Natural killer cell (primary cell): ENCODE data around the gene FRYL. TPM values are rescaled to one million over a fixed set of nuclear protein-coding genes. Genes with fewer than 3 reads are reported as not detected.

Experiments
- ATAC-seq, 3 donors: fragments of 150-1000 bp in 2 of 3; fragments of 200-7000 bp in 1 of 3; cut with Tn5 transposase; 1 replicate in 1 of 3; 2 replicates in 2 of 3; pipeline ENCODE4 v1.10.0; 2021; ENCODE audit warnings: mild to moderate bottlenecking in 2 of 3, moderate library complexity in 2 of 3
- DNase-seq, 2 donors: peaks; one replicate each; pipeline versions ENCODE4 v3.0.0 to v3.0.0-alpha.2; 2013 to 2021; ENCODE audit warnings: mixed read lengths in 1 of 2
- H3K27ac ChIP-seq: one replicate; pipeline ENCODE4 v1.5.1; 2013; ENCODE audit warnings: mild to moderate bottlenecking, low read length
- H3K27me3 ChIP-seq: one replicate; pipeline ENCODE4 v1.6.1; 2013; ENCODE audit warnings: low read length; ENCODE audit not compliant: control insufficient read depth, insufficient read depth
- H3K36me3 ChIP-seq: one replicate; pipeline ENCODE4 v1.6.1; 2013; ENCODE audit warnings: low read length; ENCODE audit not compliant: control insufficient read depth, insufficient read depth
- H3K4me1 ChIP-seq: one replicate; pipeline ENCODE4 v1.6.1; 2013; ENCODE audit warnings: low read length; ENCODE audit not compliant: control insufficient read depth, insufficient read depth
- H3K4me3 ChIP-seq: one replicate; pipeline ENCODE4 v1.5.1; 2013; ENCODE audit warnings: low read length
- H3K9me3 ChIP-seq: one replicate; pipeline ENCODE4 v1.6.1; 2013; ENCODE audit warnings: low read length; ENCODE audit not compliant: control insufficient read depth, insufficient read depth
- H3K27ac Mint-ChIP-seq, 2 donors: one replicate each; pipeline ENCODE4 v1.8.0; 2022; ENCODE audit warnings: mild to moderate bottlenecking in 2 of 2, mixed read lengths in 2 of 2, moderate library complexity in 1 of 2
- H3K27me3 Mint-ChIP-seq, 2 donors: one replicate each; pipeline ENCODE4 v1.8.0; 2022; ENCODE audit warnings: low read depth in 2 of 2, mixed read lengths in 2 of 2
- H3K36me3 Mint-ChIP-seq: one replicate; pipeline ENCODE4 v1.8.0; 2022; ENCODE audit warnings: mixed read lengths
- H3K4me1 Mint-ChIP-seq, 2 donors: one replicate each; pipeline ENCODE4 v1.8.0; 2022; ENCODE audit warnings: mixed read lengths in 2 of 2
- H3K4me3 Mint-ChIP-seq: one replicate; pipeline ENCODE4 v1.8.0; 2022; ENCODE audit warnings: mild to moderate bottlenecking, moderate library complexity, mixed read lengths
- H3K9me3 Mint-ChIP-seq, 2 donors: one replicate each; pipeline ENCODE4 v1.8.0; 2022; ENCODE audit warnings: mixed read lengths in 2 of 2
- WGBS: methylation state at CpG from one replicate; pipeline ENCODE4 v1.1.7; 2013; ENCODE audit warnings: missing lambda C conversion rate; ENCODE audit not compliant: insufficient coverage; 5-methylcytosine and 5-hydroxymethylcytosine counted together
- intact Hi-C: fragments of 100-400 bp; cut with micrococcal nuclease; formaldehyde crosslinking; loops from one replicate; pipeline ENCODE4 v1.14.2; 2022
- total RNA-seq, 4 donors: library from RNA; stranded (reverse); fragments of 120-200 nt in 1 of 4; gene quantifications; one replicate each; pipeline versions ENCODE4 v1.2.3 to v1.2.4, GENCODE V29; 2013 to 2022
- TF ChIP-seq, protein P1 (sequence below): fragments of 200-600 bp; IDR thresholded peaks from one replicate; pipeline ENCODE4 v1.8.0; 2022; ENCODE audit warnings: antibody characterized with exemption

FRYL gene
- total RNA-seq, 3 donors from 2014 or later (not counting 1 experiment from before 2014, with no cell fraction given), result 143 to 181 (median 146) TPM

DNA sequence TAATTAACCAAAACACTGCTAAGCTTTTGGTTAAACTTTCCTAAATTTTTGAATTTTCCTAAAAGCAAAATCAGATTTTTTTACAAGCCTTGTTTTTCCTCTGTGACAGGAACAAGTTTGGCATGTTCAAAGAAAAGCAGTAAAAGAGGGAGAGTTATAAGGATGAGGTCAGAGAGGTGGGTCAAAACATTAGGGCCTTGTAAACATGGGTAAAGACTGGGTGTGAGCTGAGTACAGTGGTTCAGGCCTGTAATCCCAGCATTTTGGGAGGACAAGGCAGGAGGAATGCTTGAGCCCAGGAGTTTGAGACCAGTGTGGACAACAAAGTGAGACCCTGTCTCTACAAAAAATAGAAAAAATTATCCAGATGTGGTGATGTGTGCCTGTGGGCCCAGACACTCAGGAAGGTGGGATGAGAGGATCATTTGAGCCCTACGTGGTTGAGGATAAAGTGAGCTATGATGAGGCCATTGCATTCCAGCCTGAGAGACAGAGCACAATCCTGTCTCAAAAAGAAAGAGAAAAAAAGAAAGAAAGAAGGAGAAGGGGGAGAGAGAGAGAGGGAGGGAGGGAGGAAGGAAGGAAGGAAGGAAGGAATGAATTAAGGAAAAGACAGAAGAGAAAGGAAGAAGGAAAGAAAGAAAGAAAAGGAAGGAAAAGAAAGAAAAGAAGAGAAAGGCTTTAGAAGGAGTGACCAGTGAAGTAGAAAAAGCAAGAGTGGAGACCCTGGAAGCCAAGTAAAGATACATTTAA lies 17.0 kb upstream of the FRYL start:
- H3K27ac ChIP-seq, result no peak overlapping the region
- Mint-ChIP-seq H3K4me3 (no peak overlapping the region), H3K9me3 (no peaks in the 10 kb centered on the region), H3K27me3 (peaks cover 0 to 3% of the 10 kb centered on the region in 2 donors), H3K27ac (no peak overlapping the region), H3K36me3 (no peaks in the 10 kb centered on the region), H3K4me1 (no peaks in the 10 kb centered on the region)
- DNase-seq, result no peak
- TF ChIP-seq, protein P1, sequence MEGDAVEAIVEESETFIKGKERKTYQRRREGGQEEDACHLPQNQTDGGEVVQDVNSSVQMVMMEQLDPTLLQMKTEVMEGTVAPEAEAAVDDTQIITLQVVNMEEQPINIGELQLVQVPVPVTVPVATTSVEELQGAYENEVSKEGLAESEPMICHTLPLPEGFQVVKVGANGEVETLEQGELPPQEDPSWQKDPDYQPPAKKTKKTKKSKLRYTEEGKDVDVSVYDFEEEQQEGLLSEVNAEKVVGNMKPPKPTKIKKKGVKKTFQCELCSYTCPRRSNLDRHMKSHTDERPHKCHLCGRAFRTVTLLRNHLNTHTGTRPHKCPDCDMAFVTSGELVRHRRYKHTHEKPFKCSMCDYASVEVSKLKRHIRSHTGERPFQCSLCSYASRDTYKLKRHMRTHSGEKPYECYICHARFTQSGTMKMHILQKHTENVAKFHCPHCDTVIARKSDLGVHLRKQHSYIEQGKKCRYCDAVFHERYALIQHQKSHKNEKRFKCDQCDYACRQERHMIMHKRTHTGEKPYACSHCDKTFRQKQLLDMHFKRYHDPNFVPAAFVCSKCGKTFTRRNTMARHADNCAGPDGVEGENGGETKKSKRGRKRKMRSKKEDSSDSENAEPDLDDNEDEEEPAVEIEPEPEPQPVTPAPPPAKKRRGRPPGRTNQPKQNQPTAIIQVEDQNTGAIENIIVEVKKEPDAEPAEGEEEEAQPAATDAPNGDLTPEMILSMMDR, result no peak
- H3K4me1 ChIP-seq, result no peaks in the 10 kb centered on the region
- no peaks in the 10 kb centered on the region for H3K27me3 ChIP-seq
- 75% methylated on average over 1 of the region's 1 CpG for WGBS
- H3K9me3 ChIP-seq, result no peaks in the 10 kb centered on the region
- H3K36me3 ChIP-seq, result no peaks in the 10 kb centered on the region
- no peak for ATAC-seq
- intact Hi-C loops, result no loop called here
- no peak overlapping the region for H3K4me3 ChIP-seq

DNA sequence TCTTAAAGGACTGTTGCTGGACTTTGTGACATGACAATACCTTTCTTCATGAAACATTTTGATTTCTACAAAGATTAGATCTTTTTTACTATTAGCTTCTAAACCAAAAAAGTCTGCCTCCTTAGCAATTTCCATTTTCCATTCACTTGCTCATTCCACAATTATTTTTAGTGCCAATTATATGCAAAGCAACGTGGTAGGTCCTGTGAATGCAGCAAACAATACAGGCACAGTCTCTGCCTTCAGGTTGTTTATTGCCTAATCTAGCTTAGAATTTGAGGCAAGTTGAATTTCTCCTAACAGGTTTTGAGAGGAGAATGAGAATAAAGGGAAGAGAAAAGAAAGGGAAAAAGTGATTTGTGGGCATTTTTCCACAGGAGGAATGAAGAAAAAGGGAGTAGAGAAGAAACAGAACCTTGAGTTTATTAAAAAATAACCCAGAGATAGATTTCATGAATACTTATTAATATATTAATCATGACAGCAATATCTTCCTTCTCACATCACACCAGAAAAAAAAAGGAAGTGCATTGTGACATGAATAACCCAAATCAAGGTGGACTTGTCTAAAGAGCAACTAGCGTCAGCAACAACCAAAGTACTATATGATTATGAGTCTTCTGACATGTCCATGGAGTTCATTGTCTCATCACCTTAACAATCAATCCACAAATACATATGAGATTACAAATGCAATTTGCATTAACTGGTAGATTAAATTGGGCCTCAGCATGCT lies 16.3 kb upstream of the FRYL start:
- ATAC-seq (no peak), DNase-seq (no peak)
- no peak overlapping the region for H3K4me3 ChIP-seq
- Mint-ChIP-seq H3K27me3 (peaks cover 0 to 3% of the 10 kb centered on the region in 2 donors), H3K36me3 (no peaks in the 10 kb centered on the region), H3K4me3 (no peak overlapping the region), H3K4me1 (no peaks in the 10 kb centered on the region), H3K27ac (no peak overlapping the region), H3K9me3 (no peaks in the 10 kb centered on the region)
- intact Hi-C loops, result no loop called here
- no peak overlapping the region for H3K27ac ChIP-seq
- no peaks in the 10 kb centered on the region for H3K27me3 ChIP-seq
- TF ChIP-seq, protein P1, result no peak
- H3K9me3 ChIP-seq, result no peaks in the 10 kb centered on the region
- no peaks in the 10 kb centered on the region for H3K36me3 ChIP-seq
- 97% methylated on average over 2 of the region's 2 CpGs for WGBS
- H3K4me1 ChIP-seq, result no peaks in the 10 kb centered on the region

DNA sequence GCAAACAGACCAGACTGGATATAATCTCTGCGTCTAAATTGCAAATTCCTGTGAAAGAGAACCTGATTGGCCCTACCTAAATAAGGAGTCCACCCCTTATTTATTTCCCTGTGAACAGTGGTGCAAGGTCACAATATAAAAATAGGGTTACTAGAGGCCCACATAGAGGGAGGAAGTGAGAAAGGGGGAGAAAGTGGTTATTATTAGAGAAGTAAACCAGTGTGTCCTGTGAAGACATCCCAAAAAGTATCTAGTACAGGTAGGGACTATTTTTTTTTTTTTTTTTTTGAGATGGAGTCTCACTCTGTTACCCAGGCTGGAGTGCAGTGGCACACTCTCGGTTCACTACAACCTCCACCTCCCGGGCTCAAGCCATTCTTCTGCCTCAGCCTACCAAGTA lies 15.0 kb upstream of the FRYL start:
- H3K4me1 Mint-ChIP-seq, result no peaks in the 10 kb centered on the region
- no peak overlapping the region for H3K4me3 Mint-ChIP-seq
- DNase-seq, result no peak
- H3K27me3 ChIP-seq, result no peaks in the 10 kb centered on the region
- intact Hi-C loops, result no loop called here
- no peak overlapping the region for H3K27ac ChIP-seq
- TF ChIP-seq, protein P1, result no peak
- no peaks in the 10 kb centered on the region for H3K36me3 ChIP-seq
- H3K9me3 Mint-ChIP-seq, result no peaks in the 10 kb centered on the region
- no peaks in the 10 kb centered on the region for H3K9me3 ChIP-seq
- H3K4me3 ChIP-seq, result no peak overlapping the region
- H3K36me3 Mint-ChIP-seq, result no peaks in the 10 kb centered on the region
- peaks cover 0 to 3% of the 10 kb centered on the region in 2 donors for H3K27me3 Mint-ChIP-seq
- H3K27ac Mint-ChIP-seq, result no peak overlapping the region
- no peak for ATAC-seq
- WGBS, result 85% methylated on average over 3 of the region's 3 CpGs
- H3K4me1 ChIP-seq, result no peaks in the 10 kb centered on the region
